Measurements from ENCODE around the gene NMUR2.

DNA sequence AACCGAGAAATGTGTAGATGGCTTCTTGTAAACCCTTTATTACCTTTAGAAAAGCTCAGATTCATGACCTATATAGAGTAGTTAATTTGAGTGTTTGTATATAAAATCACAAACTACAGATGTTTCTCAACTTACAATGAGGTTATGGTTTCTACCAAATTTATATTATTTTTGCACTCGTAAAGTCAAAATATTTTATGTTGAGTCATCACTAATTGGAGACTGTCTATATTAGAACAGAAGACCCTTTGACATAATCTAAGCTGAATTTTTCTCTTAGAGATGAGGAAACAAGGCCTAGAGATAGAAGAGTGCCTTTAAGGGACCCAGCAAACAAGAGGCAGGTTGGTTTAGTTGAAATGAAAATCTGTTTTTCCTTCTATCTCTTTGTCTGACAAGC is 20.0 kb upstream of the NMUR2 start:
- TF ChIP-seq, protein P1, sequence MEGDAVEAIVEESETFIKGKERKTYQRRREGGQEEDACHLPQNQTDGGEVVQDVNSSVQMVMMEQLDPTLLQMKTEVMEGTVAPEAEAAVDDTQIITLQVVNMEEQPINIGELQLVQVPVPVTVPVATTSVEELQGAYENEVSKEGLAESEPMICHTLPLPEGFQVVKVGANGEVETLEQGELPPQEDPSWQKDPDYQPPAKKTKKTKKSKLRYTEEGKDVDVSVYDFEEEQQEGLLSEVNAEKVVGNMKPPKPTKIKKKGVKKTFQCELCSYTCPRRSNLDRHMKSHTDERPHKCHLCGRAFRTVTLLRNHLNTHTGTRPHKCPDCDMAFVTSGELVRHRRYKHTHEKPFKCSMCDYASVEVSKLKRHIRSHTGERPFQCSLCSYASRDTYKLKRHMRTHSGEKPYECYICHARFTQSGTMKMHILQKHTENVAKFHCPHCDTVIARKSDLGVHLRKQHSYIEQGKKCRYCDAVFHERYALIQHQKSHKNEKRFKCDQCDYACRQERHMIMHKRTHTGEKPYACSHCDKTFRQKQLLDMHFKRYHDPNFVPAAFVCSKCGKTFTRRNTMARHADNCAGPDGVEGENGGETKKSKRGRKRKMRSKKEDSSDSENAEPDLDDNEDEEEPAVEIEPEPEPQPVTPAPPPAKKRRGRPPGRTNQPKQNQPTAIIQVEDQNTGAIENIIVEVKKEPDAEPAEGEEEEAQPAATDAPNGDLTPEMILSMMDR (conservative IDR thresholded peaks at IDR 0.05; ENCODE audit: low read depth, low read length): no peak
- TF ChIP-seq EZH2 (IDR thresholded peaks at IDR 0.05; ENCODE audit: borderline replicate concordance, low read depth, low read length, poor library complexity, severe bottlenecking): no peak
